Peyer's patch (tissue), 4 donors: ENCODE measurements around the gene GLT8D2. TPM values are rescaled to one million over a fixed set of nuclear protein-coding genes. Genes with fewer than 3 reads are reported as not detected.

ENCODE experiments used
- DNase-seq, 3 donors: peaks; one replicate each; pipeline ENCODE4 v3.0.0-alpha.2; 2017 to 2019
- H3K27ac ChIP-seq, 4 donors: fragments of 200-600 bp; sonication (generic); one replicate each; pipeline ENCODE4 v1.5.1; 2016 to 2019
- H3K27me3 ChIP-seq, 2 donors: fragments of 200-600 bp; sonication (generic); one replicate each; pipeline ENCODE4 v1.5.1; 2019
- H3K36me3 ChIP-seq, 3 donors: fragments of 200-600 bp; sonication (generic); one replicate each; pipeline ENCODE4 v1.5.1; 2016 to 2019
- H3K4me1 ChIP-seq, 4 donors: fragments of 200-600 bp; sonication (generic); one replicate each; pipeline ENCODE4 v1.5.1; 2016 to 2019
- H3K4me3 ChIP-seq, 4 donors: fragments of 200-600 bp; sonication (generic); 1 replicate in 3 of 4; 2 replicates in 1 of 4; pipeline ENCODE4 v1.5.1; 2016 to 2019; ENCODE audit warnings: mild to moderate bottlenecking in 1 of 4
- H3K9me3 ChIP-seq, 4 donors: fragments of 200-600 bp; sonication (generic); one replicate each; pipeline ENCODE4 v1.5.1; 2016 to 2019; ENCODE audit warnings: mild to moderate bottlenecking in 1 of 4
- CTCF ChIP-seq, 6 experiments: fragments of 450-650 bp in 4 of 6; fragments of 200-600 bp in 2 of 6; sonication (generic) in 1 of 6; IDR thresholded peaks; one replicate each; pipeline ENCODE4 v1.5.1; 2017 to 2019; ENCODE audit warnings: antibody characterized with exemption in 6 of 6, mild to moderate bottlenecking in 3 of 6, moderate library complexity in 1 of 6
- POLR2A ChIP-seq, 2 donors: fragments of 450-650 bp; IDR thresholded peaks; one replicate each; pipeline ENCODE4 v1.5.1; 2017; ENCODE audit warnings: antibody characterized with exemption in 2 of 2, mild to moderate bottlenecking in 2 of 2, moderate library complexity in 2 of 2
- total RNA-seq, 4 donors: library from RNA; depleted of rRNA; stranded (reverse); fragments of >200 nt; gene quantifications; one replicate each; pipeline ENCODE4 v1.1.0, GENCODE V29; 2016

Gene GLT8D2
- total RNA-seq, 4 donors from 2014 or later: 3.1 to 24.8 (median 5.4) TPM

- peaks cover 0 to 3% (median 0%) of the 10 kb centered on the region in 4 donors for H3K4me1 ChIP-seq
- TF ChIP-seq POLR2A (IDR thresholded peaks at IDR 0.05): no peak
- TF ChIP-seq CTCF (IDR thresholded peaks at IDR 0.05): no peak
- peaks cover 0 to 15% (median 0%) of the 10 kb centered on the region in 3 donors for H3K36me3 ChIP-seq
- H3K4me3 ChIP-seq: no peak overlapping the region
- H3K27me3 ChIP-seq: no peaks in the 10 kb centered on the region
- no peak overlapping the region for H3K27ac ChIP-seq
- no peak for DNase-seq
- no peaks in the 10 kb centered on the region for H3K9me3 ChIP-seq
These were observed 22.1 kb upstream of the GLT8D2 start for GRCh38 chr12:104072099-104072498.

- DNase-seq: peak in 1 of 3 donors; percentile 51
- Histone ChIP-seq H3K27me3 (no peaks in the 10 kb centered on the region), H3K36me3 (peaks cover 0 to 6% (median 0%) of the 10 kb centered on the region in 3 donors), H3K9me3 (no peaks in the 10 kb centered on the region), H3K4me1 (peaks cover 0 to 13% (median 0%) of the 10 kb centered on the region in 4 donors), H3K4me3 (peak overlapping the region; percentile 75 to 94 (median 84)), H3K27ac (peak overlapping the region; percentile 72 to 89 (median 86))
- TF ChIP-seq CTCF (IDR thresholded peaks at IDR 0.05): no peak
- no peak for TF ChIP-seq POLR2A (IDR thresholded peaks at IDR 0.05)
These were observed 14.9 kb upstream of the GLT8D2 start for GRCh38 chr12:104064842-104065427.

GRCh38 chr12:104064031-104064841 is 14.2 kb upstream of the GLT8D2 start, which contains the start of gene HCFC2:
HCFC2 (plus strand) TSS chr12:104064531; CDS start chr12:104064561, 30 bp downstream.
- Histone ChIP-seq H3K4me3 (peak within 1 kb of the TSS; percentile 75 to 94 (median 84)), H3K27me3 (no peaks in the 10 kb centered on the region), H3K9me3 (no peaks in the 10 kb centered on the region), H3K36me3 (peaks cover 0 to 6% (median 0%) of the 10 kb centered on the region in 3 donors), H3K4me1 (peaks cover 0 to 13% (median 0%) of the 10 kb centered on the region in 4 donors), H3K27ac (peak within 1 kb of the TSS; percentile 72 to 89 (median 86))
- TF ChIP-seq CTCF (IDR thresholded peaks at IDR 0.05) (no peak), POLR2A (IDR thresholded peaks at IDR 0.05) (peak; percentile 33 to 55)
- peak; percentile 91 to 95 (median 95) for DNase-seq

GRCh38 chr12:104063712-104064030 is 13.7 kb upstream of the GLT8D2 start:
- peak in 1 of 3 donors; percentile 55 for DNase-seq
- H3K27ac ChIP-seq: peak overlapping the region; percentile 72 to 89 (median 86)
- TF ChIP-seq POLR2A (IDR thresholded peaks at IDR 0.05): no peak
- no peak for TF ChIP-seq CTCF (IDR thresholded peaks at IDR 0.05)
- no peaks in the 10 kb centered on the region for H3K9me3 ChIP-seq
- peaks cover 0 to 10% (median 0%) of the 10 kb centered on the region in 4 donors for H3K4me1 ChIP-seq
- H3K27me3 ChIP-seq: no peaks in the 10 kb centered on the region
- H3K36me3 ChIP-seq: peaks cover 0 to 6% (median 0%) of the 10 kb centered on the region in 3 donors
- peak overlapping the region; percentile 75 to 94 (median 84) for H3K4me3 ChIP-seq

- peaks cover 0 to 7% (median 0%) of the 10 kb centered on the region in 4 donors for H3K4me1 ChIP-seq
- DNase-seq: no peak
- no peaks in the 10 kb centered on the region for H3K9me3 ChIP-seq
- H3K36me3 ChIP-seq: no peaks in the 10 kb centered on the region
- no peaks in the 10 kb centered on the region for H3K27me3 ChIP-seq
- TF ChIP-seq CTCF (IDR thresholded peaks at IDR 0.05): no peak
- TF ChIP-seq POLR2A (IDR thresholded peaks at IDR 0.05): no peak
- no peak overlapping the region for H3K4me3 ChIP-seq
- H3K27ac ChIP-seq: no peak overlapping the region
These were observed 10.8 kb upstream of the GLT8D2 start for GRCh38 chr12:104060791-104061190.
